ENCODE data around the gene IL1RN. TPM values are rescaled to one million over a fixed set of nuclear protein-coding genes. Genes with fewer than 3 reads are reported as not detected.
A peak's percentile ranks its signal among the peaks of the same experiment; 100 is the strongest.
"Not testable (repeated sequence)": the region's sequence is repeated elsewhere in the genome, so short reads cannot be mapped to it uniquely, and the experiment has no call there.

IL1RN gene
- total RNA-seq: not detected in 2 replicates

GRCh38 chr2:113126845-113127645 is at the start of gene IL1RN:
IL1RN (plus strand) TSS chr2:113127598; CDS start chr2:113127625, 27 bp downstream.
- no peak for DNase-seq (ENCODE audit: low read depth, low spot score)

GRCh38 chr2:113077921-113078320 is 49.5 kb upstream of the IL1RN start:
- DNase-seq (ENCODE audit: low read depth, low spot score): no peak

GRCh38 chr2:113078350-113078839 is 49.0 kb upstream of the IL1RN start:
- DNase-seq (ENCODE audit: low read depth, low spot score): peak; percentile 22

- DNase-seq (ENCODE audit: low read depth, low spot score): no peak
Observed at GRCh38 chr2:113079131-113079530, 48.3 kb upstream of the IL1RN start.

GRCh38 chr2:113080134-113080533 is 47.3 kb upstream of the IL1RN start:
- DNase-seq (ENCODE audit: low read depth, low spot score): no peak

DNA sequence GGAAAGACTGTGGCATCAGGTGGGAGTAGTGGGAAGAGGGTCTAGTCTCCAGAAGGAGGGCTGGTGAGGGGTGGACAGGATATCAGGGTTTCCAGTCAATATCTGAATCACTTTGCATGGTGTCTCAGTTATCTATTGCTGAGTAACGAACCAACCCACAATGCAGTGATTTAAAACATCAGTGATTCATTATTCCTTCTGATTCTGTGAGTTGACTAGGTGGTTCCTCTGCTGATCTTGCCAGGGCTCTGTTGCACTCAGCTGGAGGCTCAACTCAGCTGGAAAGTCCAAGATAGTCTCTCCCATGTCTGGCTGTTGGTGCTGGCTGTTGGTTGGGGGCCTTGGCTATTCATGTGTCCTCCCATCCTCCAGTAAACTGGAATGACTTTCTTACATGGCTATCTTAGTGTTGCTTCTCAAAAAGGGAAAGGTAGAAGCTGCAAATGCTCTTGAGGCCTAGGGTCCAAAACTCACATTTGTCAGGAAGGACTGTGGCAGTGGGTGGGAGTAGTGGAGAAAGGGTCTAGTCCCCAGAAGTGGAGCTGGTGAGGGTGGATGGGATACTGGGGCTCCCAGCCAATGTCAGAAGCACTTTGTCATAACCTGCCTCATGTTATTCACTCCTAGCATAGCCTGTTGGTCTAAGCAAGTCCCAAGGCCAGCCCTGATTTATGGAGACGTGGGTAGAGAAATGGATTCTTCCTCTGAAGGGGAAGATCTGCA is 45.7 kb upstream of the IL1RN start:
- no peak for DNase-seq (ENCODE audit: low read depth, low spot score)

DNA sequence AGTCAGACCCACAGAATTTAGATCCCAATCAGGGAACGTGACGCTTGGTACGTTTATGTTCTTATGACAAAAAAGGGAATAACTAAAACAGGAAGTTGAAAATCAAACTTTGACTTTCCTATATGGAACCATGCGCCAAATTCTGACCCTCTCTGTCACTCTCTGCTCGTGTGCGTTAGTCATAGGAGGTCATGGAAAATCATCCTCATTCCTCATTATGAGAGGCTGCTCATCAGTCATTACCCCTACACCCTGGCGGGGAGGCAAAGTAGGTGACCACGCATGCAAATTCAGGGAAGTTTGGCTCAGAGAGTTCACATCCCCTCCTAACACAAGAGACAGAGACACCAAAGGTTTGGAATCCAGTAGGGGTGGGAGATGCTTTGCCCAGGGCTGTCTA is 44.1 kb upstream of the IL1RN start:
- DNase-seq (ENCODE audit: low read depth, low spot score): no peak

GRCh38 chr2:113084249-113085000 is 43.0 kb upstream of the IL1RN start:
- DNase-seq (ENCODE audit: low read depth, low spot score): no peak

GRCh38 chr2:113085542-113085941 is 41.9 kb upstream of the IL1RN start:
- no peak for DNase-seq (ENCODE audit: low read depth, low spot score)

- DNase-seq (ENCODE audit: low read depth, low spot score): no peak
Observed at GRCh38 chr2:113088213-113088992, 39.0 kb upstream of the IL1RN start.

DNA sequence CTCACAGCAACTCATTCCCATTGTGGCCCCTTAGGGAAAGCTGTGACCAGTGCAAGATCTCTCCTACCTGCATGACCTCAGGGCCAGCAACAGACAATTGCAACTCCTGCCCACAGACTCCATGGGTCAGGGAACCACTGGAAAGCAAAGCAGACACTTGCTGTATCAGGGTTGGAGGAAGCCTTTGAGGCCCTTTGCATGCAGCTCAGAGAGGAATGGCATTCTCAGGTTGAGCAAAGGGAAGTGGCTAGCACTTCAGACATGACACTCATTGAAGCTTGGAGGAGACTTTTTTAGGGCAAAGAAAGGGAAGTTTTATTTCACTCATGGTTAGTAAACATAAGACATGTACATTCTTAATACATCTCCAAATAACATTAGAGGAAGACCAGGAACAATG is 37.5 kb upstream of the IL1RN start:
- DNase-seq (ENCODE audit: low read depth, low spot score): no peak

- no peak for DNase-seq (ENCODE audit: low read depth, low spot score)
Observed at GRCh38 chr2:113091231-113091896, 36.0 kb upstream of the IL1RN start.

GRCh38 chr2:113092864-113093612 is 34.4 kb upstream of the IL1RN start:
- no peak for DNase-seq (ENCODE audit: low read depth, low spot score)

- no peak for DNase-seq (ENCODE audit: low read depth, low spot score)
Observed at GRCh38 chr2:113093613-113093977, 33.8 kb upstream of the IL1RN start.

DNA sequence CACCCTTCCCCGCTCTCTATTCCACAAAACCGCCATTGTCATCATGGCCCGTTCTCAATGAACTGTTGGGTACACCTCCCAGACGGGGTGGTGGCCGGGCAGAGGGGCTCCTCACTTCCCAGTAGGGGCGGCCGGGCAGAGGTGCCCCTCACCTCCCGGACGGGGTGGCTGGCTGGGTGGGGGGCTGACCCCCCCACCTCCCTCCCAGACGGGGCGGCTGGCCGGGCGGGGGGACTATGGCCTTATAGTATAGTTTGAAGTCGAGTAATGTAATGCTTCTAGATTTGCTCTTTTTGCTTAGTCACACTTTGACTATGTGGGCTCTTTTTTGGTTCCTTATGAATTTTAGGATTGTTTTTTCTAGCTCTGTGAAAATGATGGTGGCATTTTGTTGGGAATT is 31.1 kb upstream of the IL1RN start:
- not testable (repeated sequence) for DNase-seq (ENCODE audit: low read depth, low spot score)

DNA sequence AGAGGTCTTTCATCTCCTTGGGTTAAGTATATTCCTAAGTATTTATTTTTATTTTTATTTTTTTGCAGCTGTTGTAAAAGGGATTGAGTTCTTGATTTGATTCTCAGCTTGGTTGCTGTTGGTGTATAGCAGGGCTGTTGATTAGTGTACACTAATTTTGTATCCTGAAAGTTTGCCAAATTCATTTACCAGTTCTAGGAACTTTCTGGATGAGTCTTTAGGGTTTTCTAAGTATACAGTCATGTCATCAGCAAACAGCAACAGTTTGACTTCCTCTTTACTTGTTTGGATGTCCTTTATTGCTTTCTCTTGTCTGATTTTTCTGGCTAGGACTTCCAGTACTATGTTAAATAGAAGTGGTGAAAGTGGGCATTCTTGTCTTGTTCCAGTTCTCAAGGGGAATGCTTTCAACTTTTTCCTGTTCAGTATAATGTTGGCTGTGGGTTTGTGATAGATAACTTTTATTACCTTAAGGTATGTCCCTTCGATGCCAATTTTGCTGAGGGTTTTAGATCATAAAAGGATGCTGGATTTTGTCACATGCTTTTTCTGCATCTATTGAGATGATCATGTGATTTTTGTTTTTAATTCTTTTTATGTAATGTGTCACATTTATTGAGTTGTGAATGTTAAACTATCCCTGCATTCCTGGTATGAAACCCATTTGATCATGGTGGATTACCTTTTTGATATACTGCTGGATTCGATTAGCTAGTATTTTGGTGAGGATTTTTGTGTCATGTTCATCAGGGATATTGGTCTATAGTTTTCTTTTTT is 30.4 kb upstream of the IL1RN start:
- DNase-seq (ENCODE audit: low read depth, low spot score): not testable (repeated sequence)

DNA sequence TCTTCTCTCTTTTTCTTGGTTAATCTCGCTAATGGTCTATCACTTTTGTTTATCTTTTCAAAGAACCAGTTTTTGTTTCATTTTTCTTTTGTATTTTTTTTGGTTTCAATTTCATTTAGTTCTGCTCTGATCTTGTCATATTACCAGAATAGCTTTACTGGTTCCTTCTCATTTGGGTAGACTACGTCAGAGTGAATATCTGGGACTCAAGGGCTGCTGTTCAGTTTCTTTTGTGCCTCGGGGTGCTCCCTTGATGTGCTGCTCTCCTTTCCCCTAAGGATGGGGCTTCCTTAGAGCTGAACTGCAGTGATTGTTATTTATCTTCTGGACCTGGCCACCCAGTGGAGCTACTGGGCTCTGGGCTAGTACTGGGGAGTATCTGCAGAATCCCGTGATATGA is 29.4 kb upstream of the IL1RN start:
- no peak for DNase-seq (ENCODE audit: low read depth, low spot score)

GRCh38 chr2:113098532-113098931 is 28.9 kb upstream of the IL1RN start:
- DNase-seq (ENCODE audit: low read depth, low spot score): no peak

DNA sequence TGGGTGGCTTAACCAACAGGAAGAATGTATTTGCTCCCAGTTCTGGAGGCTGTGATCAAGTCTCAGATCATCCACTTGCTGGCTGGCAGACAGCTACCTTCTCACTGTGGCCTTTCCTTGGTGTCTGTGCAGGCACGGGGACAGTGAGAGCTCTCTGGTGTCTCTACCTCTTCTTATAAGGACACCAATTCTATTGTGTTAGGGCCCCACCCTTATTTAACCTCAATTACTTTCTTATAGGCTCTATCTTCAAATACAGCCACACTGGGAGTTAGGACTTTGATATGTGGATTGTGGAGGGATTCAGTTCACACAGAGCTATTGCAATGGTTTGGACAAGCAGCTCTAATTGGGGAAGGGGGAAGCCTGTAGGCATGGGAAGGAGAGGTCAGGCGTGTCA is 25.3 kb upstream of the IL1RN start:
- no peak for DNase-seq (ENCODE audit: low read depth, low spot score)

Measured in pulmonary artery endothelial cell (primary cell).